ENCODE measurements around the gene TBX18.

TBX18 gene

DNA sequence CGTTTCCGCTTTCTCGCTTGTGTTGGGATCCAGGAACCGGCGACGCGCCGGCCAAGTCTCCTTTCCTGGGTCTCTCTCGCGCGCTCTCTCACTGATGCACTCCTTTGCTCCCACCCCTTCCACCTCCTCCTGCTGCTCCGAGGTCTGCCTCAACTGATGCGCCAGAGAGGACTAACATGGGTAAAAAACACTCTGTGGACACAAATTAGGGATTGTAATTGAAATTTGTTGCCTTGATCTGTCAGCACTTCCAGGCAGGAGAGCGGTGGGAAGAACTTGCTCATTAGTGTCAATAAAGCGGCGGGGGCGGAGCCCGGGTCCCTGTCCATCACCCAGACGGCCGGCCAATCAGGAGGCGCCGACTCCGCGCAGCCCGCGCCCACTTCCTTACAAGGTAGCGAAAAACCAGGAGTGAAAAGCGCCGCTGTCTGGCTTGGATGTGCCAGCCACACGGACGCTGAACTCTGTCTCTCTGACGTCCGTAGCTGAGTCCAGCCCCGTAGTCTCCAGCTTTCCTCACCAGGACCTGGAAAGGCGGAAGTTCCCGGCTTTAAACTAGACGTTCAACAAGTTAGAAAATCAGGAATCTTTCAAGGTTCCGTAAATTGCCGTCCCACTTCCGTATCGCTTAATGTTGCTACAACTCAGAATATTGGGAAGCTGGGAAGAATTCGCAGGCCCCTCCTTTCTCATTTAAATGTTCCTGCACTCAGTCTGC, at the start of gene TBX18:
TSS of gene TBX18 (minus strand) at position 267 of the 718 bp plus-strand sequence. CDS start 417 bp downstream, outside the sequence.
- peak; percentile 55 for DNase-seq

- DNase-seq, result no peak
Observed at GRCh38 chr6:84811351-84811750, 47.0 kb upstream of the TBX18 start.

- no peak for DNase-seq
Observed at GRCh38 chr6:84809455-84809854, 45.1 kb upstream of the TBX18 start.

DNA sequence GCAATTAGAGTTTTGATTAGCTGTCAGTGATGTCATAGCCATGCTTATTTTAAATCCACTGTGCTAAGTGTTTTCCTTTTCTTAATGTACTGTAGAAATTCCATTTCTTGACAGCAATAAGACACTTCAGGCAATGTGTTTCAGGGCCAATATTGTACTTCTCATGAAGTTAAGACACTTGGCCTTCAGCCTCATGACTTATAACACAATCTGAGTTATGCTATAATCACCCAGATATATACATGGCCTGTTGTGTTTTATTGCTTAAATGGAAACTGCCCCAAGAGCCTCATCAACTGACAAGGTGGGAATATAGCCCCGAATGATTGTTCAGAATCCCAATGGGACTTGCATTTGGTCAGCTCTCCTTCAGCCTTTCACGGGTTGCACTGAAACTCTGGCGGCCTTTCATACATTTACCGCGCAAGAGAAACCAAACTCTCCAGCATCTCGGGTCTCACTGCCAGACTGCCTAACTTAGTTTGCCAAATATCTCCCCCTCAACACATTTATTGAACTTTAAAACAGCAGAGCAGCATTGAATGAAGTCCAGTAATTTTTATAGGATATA, 44.2 kb upstream of the TBX18 start:
- no peak for DNase-seq

DNA sequence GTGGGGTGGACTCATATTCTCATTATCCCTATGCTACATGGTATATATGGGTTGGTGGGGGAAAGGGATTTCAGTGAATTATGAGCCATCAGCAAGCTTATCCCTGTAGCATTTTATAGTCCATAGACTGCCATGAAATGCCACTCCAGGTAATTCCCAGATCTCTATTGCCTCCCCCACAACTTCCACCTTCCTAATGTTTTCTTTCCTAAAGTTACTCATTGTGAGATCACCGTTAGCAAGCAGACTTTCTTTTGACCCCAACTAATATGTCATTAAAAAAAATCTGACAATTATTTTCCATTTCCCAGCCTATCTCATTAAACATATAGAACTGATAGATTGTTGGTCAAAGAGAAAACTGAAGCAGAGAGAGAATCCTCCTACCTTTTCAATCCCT, 40.7 kb upstream of the TBX18 start:
- no peak for DNase-seq

GRCh38 chr6:84804720-84805119, 40.3 kb upstream of the TBX18 start:
- no peak for DNase-seq

DNA sequence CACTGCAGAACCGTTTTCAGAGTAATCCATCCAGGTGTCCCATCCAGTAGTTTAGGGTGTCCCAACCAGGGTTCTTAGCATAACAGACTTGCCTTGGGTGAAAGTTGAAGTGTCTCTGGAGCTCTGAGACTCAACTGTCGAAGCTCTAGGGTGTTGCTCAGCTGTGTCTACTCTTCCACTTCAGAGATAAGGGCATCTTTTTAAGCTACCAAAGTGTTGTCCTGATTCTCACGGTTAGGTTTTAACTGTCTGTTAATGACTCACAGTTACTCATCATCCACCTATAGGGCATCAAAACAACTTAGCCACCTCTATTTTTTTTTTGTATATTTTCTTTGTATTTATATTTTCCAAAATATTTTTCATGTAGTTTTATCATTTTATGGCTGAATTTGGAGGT, 36.9 kb upstream of the TBX18 start:
- no peak for DNase-seq

GRCh38 chr6:84798257-84798656, 33.9 kb upstream of the TBX18 start:
- no peak for DNase-seq

GRCh38 chr6:84796343-84796742, 31.9 kb upstream of the TBX18 start:
- no peak for DNase-seq

DNA sequence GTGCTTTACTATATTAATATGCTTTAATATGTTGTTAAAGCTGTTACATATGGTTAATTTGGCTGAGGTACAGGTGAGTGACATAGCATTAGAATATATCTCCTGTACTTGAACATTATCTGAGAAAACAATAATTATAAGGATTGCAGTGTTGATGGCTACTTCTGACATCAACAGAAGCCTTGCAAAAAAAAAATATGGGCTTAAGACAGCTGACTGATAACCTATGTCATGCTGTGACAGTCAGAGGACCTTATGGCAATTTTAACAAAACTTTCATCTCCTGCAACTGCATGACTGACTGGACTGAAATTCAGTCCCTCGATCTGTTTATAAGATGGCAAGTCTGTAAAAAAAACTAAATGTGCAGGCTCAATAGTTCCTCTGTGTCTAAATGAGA, 27.5 kb upstream of the TBX18 start:
- DNase-seq, result no peak

DNA sequence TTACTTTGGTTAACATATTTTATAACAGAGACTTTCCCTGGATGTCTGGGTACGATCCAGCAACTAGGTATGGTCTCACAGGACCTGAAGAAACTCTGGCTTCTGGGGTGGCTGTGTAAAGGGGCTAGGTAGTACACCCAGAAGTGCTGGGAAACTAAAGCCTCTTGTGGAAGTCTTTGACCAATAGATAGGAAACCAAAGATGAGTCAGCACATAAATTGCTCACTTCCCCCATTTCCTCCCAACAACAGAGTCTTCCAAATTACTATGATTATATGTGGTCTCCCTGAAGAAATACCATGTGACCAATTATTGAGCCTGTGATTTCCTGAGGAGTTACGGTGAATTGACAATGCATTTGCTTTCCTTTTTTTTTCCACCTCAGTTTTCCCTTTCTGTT, 26.8 kb upstream of the TBX18 start:
- no peak for DNase-seq

DNA sequence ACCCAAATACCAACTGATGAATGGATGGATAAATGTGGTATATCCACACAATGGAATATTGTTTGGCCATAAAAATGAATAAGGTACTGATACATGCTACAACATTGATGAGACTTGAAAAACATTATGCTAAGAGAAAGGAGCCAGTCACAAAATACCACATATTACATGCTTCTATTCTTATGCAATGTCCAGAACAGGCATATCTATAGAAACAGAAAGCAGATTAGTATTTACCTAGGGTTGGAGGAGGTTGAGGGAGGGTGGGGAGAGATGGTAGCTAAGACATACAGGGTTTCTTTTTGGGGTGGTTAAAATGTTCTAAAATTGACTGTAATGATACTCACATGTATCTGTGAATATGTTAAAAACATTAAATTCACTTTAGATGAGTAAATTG, 24.8 kb upstream of the TBX18 start:
- DNase-seq, result no peak

GRCh38 chr6:84788689-84789088, 24.3 kb upstream of the TBX18 start:
- DNase-seq, result no peak

GRCh38 chr6:84785671-84786070, 21.3 kb upstream of the TBX18 start:
- DNase-seq, result no peak

- DNase-seq, result no peak
Observed at GRCh38 chr6:84779917-84780316, 15.5 kb upstream of the TBX18 start.

DNA sequence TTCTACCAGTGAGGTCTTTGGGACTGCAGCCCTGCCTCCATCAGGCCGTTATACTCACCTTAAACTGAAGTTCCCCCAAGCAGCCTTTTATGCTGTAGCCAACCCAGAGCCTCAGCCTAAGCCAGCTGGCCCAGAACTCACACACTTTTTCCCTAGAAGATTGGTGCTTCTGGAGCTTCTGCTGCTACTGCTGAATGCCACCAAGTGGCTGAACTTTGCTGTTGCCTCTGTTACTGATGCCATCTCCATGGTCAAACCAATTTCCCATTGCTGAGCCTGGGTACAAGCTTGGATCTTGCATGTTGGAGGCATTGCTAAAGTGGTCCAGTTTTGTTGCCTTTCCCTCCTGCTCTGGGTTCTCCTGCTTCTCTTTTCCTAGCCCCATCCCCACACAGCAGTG, 15.0 kb upstream of the TBX18 start:
- no peak for DNase-seq

DNA sequence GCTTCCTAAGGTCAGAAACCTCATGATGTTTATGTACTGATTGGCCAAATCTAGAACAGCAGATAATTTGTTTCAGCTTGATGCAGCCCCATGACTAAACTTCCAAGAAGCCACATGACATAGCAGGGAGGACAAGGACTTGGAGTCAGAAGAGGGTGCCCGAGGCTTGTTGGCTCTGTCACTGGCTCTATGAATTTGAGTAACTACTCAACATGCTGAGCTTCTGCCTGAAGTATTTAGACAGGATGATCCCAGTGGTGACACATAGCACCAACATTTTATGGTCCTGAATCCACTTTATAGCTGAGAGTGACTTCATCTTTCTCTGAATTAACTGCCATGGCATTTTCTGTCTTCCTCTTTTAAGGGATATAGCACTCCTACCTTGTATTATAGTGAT, 13.5 kb upstream of the TBX18 start:
- DNase-seq, result no peak

- no peak for DNase-seq
Observed at GRCh38 chr6:84776392-84776791, 12.0 kb upstream of the TBX18 start.

GRCh38 chr6:84775751-84776150, 11.4 kb upstream of the TBX18 start:
- DNase-seq, result no peak

DNA sequence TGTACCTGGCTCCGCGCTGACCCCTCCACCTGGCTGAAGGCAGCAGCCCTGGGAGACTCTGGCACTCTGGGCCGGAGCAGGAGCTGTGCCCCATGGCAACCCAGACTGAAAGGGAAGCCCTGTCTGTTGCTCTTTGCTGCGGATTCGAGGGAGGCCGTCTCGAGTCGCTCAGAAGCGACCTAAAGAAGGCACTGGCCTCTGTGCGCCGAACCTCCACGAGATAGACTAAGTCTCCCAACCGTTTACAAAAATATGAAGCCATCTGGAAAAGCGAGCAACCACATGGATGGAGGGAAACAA, 10.5 kb upstream of the TBX18 start:
- DNase-seq, result no peak

GRCh38 chr6:84774157-84774984, 10.0 kb upstream of the TBX18 start:
- peak; percentile 42 for DNase-seq

DNA sequence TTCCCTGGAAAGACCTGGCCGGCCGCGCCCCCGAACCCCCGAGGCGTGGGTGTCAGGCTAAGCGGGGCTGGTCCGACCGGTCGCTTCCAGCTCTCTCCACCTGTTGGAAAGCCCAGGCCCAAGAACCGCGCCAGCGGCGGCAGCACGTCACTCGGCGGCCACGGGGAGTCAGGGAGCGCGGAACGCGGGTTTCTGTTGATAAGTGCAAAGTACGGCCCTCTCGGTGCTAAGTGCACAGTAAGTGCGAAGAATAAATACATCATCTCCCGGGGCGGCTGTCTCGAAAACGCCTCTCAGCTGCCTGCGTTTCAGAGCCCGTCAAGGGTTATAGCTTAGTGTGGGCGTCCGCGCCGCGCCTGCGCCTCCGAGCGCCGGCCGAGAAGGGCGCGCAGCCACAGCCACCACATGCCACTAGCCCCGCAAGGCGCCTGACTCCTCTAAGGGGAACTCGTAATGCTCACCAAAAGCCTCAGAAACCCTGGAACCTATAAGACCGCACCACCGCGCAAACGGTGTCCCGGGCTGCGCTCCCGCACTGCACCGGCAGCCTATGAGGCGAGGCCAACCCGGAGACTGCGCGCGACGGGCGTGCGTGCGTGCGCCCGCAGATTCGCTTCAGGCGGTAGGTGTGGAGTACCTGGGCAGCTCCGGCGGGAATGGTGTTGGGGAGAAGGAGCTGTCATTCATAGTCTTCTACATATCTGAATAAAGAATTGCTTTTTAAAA, 9.2 kb upstream of the TBX18 start:
- DNase-seq, result no peak

DNA sequence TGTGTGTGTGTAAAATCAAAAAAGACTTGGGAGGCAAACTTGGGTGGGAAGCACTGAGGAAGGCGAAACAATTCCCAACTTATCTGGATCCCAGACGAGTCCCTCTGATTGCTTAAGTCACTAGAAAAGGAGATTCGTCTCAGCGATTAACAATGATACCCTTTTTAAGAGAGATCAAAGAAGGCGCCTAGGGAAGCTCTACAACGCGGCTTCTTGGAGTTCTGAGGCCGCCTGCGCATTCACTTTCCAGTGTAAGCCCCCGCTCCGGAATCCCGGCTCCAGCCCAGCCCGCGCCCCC, 8.7 kb upstream of the TBX18 start:
- no peak for DNase-seq
